BLaER1 (cell line): ENCODE measurements around the gene KRT36.

Experiments
- H3K27ac ChIP-seq: shearing (Covaris generic); formaldehyde crosslinking; 2 replicates; pipeline ENCODE4 v1.8.1; 2022
- H3K27me3 ChIP-seq: shearing (Covaris generic); formaldehyde crosslinking; 2 replicates; pipeline ENCODE4 v1.8.1; 2022
- H3K36me3 ChIP-seq: shearing (Covaris generic); formaldehyde crosslinking; 2 replicates; pipeline ENCODE4 v1.8.1; 2022
- H3K4me1 ChIP-seq: shearing (Covaris generic); formaldehyde crosslinking; 2 replicates; pipeline ENCODE4 v1.8.1; 2022
- H3K4me2 ChIP-seq: shearing (Covaris generic); formaldehyde crosslinking; 2 replicates; pipeline ENCODE4 v1.8.1; 2022
- H3K4me3 ChIP-seq: shearing (Covaris generic); formaldehyde crosslinking; 2 replicates; pipeline ENCODE4 v1.8.1; 2022
- H3K9ac ChIP-seq: shearing (Covaris generic); formaldehyde crosslinking; 2 replicates; pipeline ENCODE4 v1.8.1; 2022
- H3K9me3 ChIP-seq: shearing (Covaris generic); formaldehyde crosslinking; 2 replicates; pipeline ENCODE4 v1.8.1; 2022
- H4K20me1 ChIP-seq: shearing (Covaris generic); formaldehyde crosslinking; 2 replicates; pipeline ENCODE4 v1.8.1; 2022
- Cebpa-rat ChIP-seq: shearing (Covaris generic); IDR thresholded peaks from 2 replicates; pipeline ENCODE4 v1.8.1; 2022

KRT36 gene

DNA sequence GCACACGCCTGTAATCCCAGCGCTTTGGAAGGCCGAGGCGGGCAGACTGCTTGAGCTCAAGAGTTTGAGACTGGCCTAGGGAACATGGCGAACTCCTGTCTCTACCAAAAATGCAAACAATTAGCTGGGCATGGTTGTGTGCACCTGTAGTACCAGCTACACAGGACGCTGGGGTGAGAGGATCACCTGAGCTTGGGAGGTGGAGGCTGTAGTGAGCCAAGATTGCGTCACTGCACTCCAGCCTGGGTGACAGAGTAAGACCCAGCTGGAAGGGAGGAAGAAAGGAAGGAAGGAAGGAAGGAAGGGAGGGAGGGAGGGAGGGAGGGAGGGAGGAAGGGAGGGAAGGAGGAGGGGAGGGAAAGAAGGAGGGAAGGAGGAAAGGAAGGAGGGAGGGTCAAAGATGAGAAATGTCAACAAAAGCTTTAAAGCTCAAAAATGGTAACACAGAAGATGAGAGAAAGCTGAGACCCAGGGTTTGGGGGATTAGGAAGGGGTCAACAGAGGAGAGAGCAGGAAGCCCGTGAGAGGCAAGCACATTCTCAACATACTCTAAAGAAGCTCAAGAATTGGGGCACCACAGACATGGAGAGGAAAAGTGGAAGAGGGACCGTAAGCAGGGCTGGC lies 43.3 kb upstream of the KRT36 start:
- no peaks in the 10 kb centered on the region for H3K36me3 ChIP-seq
- H3K4me2 ChIP-seq: no peak overlapping the region
- no peak overlapping the region for H3K27ac ChIP-seq
- no peaks in the 10 kb centered on the region for H4K20me1 ChIP-seq
- H3K4me1 ChIP-seq: no peaks in the 10 kb centered on the region
- H3K27me3 ChIP-seq: peaks cover 30% of the 10 kb centered on the region
- no peak for TF ChIP-seq Cebpa-rat
- peaks cover 5% of the 10 kb centered on the region for H3K9me3 ChIP-seq
- H3K9ac ChIP-seq: no peak overlapping the region
- H3K4me3 ChIP-seq: no peak overlapping the region

GRCh38 chr17:41531993-41532392 lies 42.3 kb upstream of the KRT36 start:
- no peak for TF ChIP-seq Cebpa-rat
- Histone ChIP-seq H3K4me1 (no peaks in the 10 kb centered on the region), H4K20me1 (no peaks in the 10 kb centered on the region), H3K36me3 (no peaks in the 10 kb centered on the region), H3K4me2 (no peak overlapping the region), H3K9me3 (peaks cover 14% of the 10 kb centered on the region), H3K27ac (no peak overlapping the region), H3K9ac (no peak overlapping the region), H3K4me3 (no peak overlapping the region), H3K27me3 (peaks cover 41% of the 10 kb centered on the region)

DNA sequence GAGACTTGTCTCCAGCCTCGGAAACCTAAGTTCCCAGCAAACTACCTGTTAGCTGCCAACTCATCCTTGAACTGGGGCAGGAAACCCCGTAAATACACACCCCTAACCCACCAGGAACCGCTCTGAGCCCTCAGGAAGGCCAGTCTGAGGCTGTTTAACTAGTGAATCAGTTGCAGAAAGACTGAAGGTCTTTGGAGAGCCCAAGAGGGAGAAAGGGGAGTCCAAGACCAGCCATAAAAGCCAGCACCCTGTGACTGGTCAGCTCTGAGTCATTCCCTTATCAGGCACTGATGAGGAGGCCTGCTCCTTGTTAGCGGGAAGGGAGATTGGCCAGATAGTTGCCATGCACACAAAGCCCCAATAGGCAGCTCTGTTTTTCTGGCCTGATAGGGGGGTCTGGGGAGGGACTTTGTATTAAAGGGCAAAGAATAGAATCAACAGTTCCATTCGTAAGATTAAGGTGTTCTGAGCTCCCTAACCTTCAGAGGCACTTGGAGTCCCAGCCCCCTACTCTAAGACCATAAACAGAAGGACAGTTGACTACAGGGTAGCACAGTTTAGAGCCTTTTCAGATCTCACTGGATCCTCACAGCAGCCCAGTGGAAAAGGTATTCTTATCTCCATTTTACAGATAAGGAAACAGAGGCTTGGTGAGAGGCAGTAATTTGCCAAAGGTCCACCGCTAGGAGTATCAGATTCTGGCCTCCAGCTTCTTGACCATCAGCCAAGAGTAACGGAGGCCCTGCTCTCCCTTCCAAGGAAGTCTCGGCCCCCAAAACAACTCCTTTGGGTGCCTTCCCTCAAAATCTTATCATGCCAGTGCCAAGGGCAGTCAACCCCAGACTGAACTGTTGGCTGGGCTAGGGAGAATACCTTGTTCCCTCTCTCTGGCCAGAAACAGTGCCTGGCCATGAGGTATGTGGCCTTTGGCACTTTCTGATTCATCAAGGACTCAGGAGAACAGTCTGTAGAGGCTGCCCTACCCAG lies 40.6 kb upstream of the KRT36 start:
- H4K20me1 ChIP-seq: no peaks in the 10 kb centered on the region

GRCh38 chr17:41529491-41529915 lies 39.8 kb upstream of the KRT36 start:
- Histone ChIP-seq H4K20me1 (no peaks in the 10 kb centered on the region), H3K9me3 (peaks cover 14% of the 10 kb centered on the region), H3K36me3 (no peaks in the 10 kb centered on the region), H3K4me1 (no peaks in the 10 kb centered on the region), H3K27ac (no peak overlapping the region), H3K9ac (no peak overlapping the region), H3K4me2 (no peak overlapping the region), H3K27me3 (peaks cover 48% of the 10 kb centered on the region), H3K4me3 (no peak overlapping the region)
- no peak for TF ChIP-seq Cebpa-rat

More for the DNA sequence above, 40.6 kb upstream of the KRT36 start:
- TF ChIP-seq Cebpa-rat: no peak
- Histone ChIP-seq H3K4me3 (no peak overlapping the region), H3K9me3 (peaks cover 14% of the 10 kb centered on the region), H3K9ac (no peak overlapping the region), H3K27ac (no peak overlapping the region), H3K4me1 (no peaks in the 10 kb centered on the region), H3K36me3 (no peaks in the 10 kb centered on the region), H3K4me2 (no peak overlapping the region), H3K27me3 (peaks cover 48% of the 10 kb centered on the region)

GRCh38 chr17:41528959-41529353 lies 39.2 kb upstream of the KRT36 start:
- no peak for TF ChIP-seq Cebpa-rat
- H3K4me1 ChIP-seq: no peaks in the 10 kb centered on the region
- no peak overlapping the region for H3K4me2 ChIP-seq
- no peaks in the 10 kb centered on the region for H3K36me3 ChIP-seq
- no peak overlapping the region for H3K9ac ChIP-seq
- peaks cover 48% of the 10 kb centered on the region for H3K27me3 ChIP-seq
- H3K27ac ChIP-seq: no peak overlapping the region
- H3K4me3 ChIP-seq: no peak overlapping the region
- H3K9me3 ChIP-seq: peaks cover 14% of the 10 kb centered on the region
- no peaks in the 10 kb centered on the region for H4K20me1 ChIP-seq

GRCh38 chr17:41527063-41528023 lies 37.6 kb upstream of the KRT36 start:
- no peaks in the 10 kb centered on the region for H4K20me1 ChIP-seq
- H3K4me2 ChIP-seq: no peak overlapping the region
- H3K9ac ChIP-seq: no peak overlapping the region
- H3K27me3 ChIP-seq: peaks cover 48% of the 10 kb centered on the region
- H3K36me3 ChIP-seq: no peaks in the 10 kb centered on the region
- TF ChIP-seq Cebpa-rat: no peak
- H3K4me3 ChIP-seq: no peak overlapping the region
- no peaks in the 10 kb centered on the region for H3K4me1 ChIP-seq
- no peak overlapping the region for H3K27ac ChIP-seq
- H3K9me3 ChIP-seq: peaks cover 14% of the 10 kb centered on the region

GRCh38 chr17:41524261-41524660 lies 34.6 kb upstream of the KRT36 start:
- H3K9me3 ChIP-seq: peaks cover 14% of the 10 kb centered on the region
- no peaks in the 10 kb centered on the region for H4K20me1 ChIP-seq
- H3K4me3 ChIP-seq: no peak overlapping the region
- no peak overlapping the region for H3K9ac ChIP-seq
- H3K27ac ChIP-seq: no peak overlapping the region
- peaks cover 30% of the 10 kb centered on the region for H3K27me3 ChIP-seq
- H3K4me2 ChIP-seq: no peak overlapping the region
- H3K36me3 ChIP-seq: no peaks in the 10 kb centered on the region
- no peak for TF ChIP-seq Cebpa-rat
- H3K4me1 ChIP-seq: no peaks in the 10 kb centered on the region

GRCh38 chr17:41523787-41524186 lies 34.1 kb upstream of the KRT36 start:
- no peak overlapping the region for H3K4me3 ChIP-seq
- no peak overlapping the region for H3K4me2 ChIP-seq
- no peak for TF ChIP-seq Cebpa-rat
- no peak overlapping the region for H3K9ac ChIP-seq
- no peaks in the 10 kb centered on the region for H3K36me3 ChIP-seq
- peaks cover 14% of the 10 kb centered on the region for H3K9me3 ChIP-seq
- no peak overlapping the region for H3K27ac ChIP-seq
- H3K4me1 ChIP-seq: no peaks in the 10 kb centered on the region
- peaks cover 25% of the 10 kb centered on the region for H3K27me3 ChIP-seq
- no peaks in the 10 kb centered on the region for H4K20me1 ChIP-seq

GRCh38 chr17:41523225-41523593 lies 33.5 kb upstream of the KRT36 start:
- Histone ChIP-seq H3K27me3 (peaks cover 19% of the 10 kb centered on the region), H3K4me3 (no peak overlapping the region), H3K4me2 (no peak overlapping the region), H3K9ac (no peak overlapping the region), H4K20me1 (no peaks in the 10 kb centered on the region), H3K36me3 (no peaks in the 10 kb centered on the region), H3K27ac (no peak overlapping the region), H3K9me3 (peaks cover 11% of the 10 kb centered on the region), H3K4me1 (no peaks in the 10 kb centered on the region)
- TF ChIP-seq Cebpa-rat: no peak
